Keratinocyte (primary cell): ENCODE results near the gene FBXO41.

Experiments used
- CTCF ChIP-seq, 3 experiments: IDR thresholded peaks in 1 of 3; conservative IDR thresholded peaks in 1 of 3; optimal IDR thresholded peaks in 1 of 3; 2 replicates in 2 of 3; 3 replicates in 1 of 3; pipeline versions ENCODE3 to v1.5.1; 2011; ENCODE audit warnings: low read length in 3 of 3, mild to moderate bottlenecking in 3 of 3, moderate library complexity in 2 of 3, control low read depth in 1 of 3, inconsistent platforms in 1 of 3; ENCODE audit not compliant: insufficient read depth in 2 of 3; ENCODE audit errors: extremely low read depth in 1 of 3
- EZH2 ChIP-seq: IDR thresholded peaks from one replicate; pipeline ENCODE4 v1.6.1; 2012; ENCODE audit warnings: inconsistent platforms, mild to moderate bottlenecking, low read length, moderate library complexity

- no peak for TF ChIP-seq CTCF (optimal IDR thresholded peaks at IDR 0.05 in 1 of 3, IDR thresholded peaks at IDR 0.05 in 1 of 3, conservative IDR thresholded peaks at IDR 0.05 in 1 of 3; ENCODE audit: extremely low read depth in 1 of 3, insufficient read depth in 2 of 3, low read length in 3 of 3)
- no peak for TF ChIP-seq EZH2
These were observed 30.2 kb upstream of the FBXO41 start for GRCh38 chr2:73314441-73314840.
